H1 (cell line): ENCODE results near the gene OBSCN. TPM values are rescaled to one million over a fixed set of nuclear protein-coding genes. Genes with fewer than 3 reads are reported as not detected.

Experiments used
- CTCF ChIA-PET: fragments of 300-600 bp; sonication (Branson Sonifier 250); formaldehyde crosslinking; loops from one replicate; lab custom pipeline; 2021; ENCODE audit not compliant: partially characterized antibody; lab: Charles Lee
- POLR2A ChIA-PET: fragments of 300-600 bp; sonication (Branson Sonifier 250); formaldehyde crosslinking; loops from one replicate; lab custom pipeline; 2021; ENCODE audit warnings: inconsistent platforms; ENCODE audit not compliant: partially characterized antibody; lab: Charles Lee
- DNase-seq, 2 experiments: peaks; one replicate each; pipeline versions ENCODE4 v3.0.0 to v3.0.0-alpha.2; 2010 to 2022; ENCODE audit warnings: low spot score in 2 of 2, low read depth in 1 of 2, mixed read lengths in 1 of 2
- FAIRE-seq: peaks from 2 replicates; lab custom pipeline; 2011; peaks lifted over from hg19 to GRCh38; lab: Jason Lieb, UNC
- H2AFZ ChIP-seq: 2 replicates; pipeline ENCODE4 v1.8.1; 2012; ENCODE audit warnings: low read length, inconsistent platforms
- H2AK5ac ChIP-seq: 2 replicates; pipeline ENCODE4 v1.6.1; 2013; ENCODE audit warnings: low read depth, low read length
- H2BK120ac ChIP-seq: replicated peaks from 2 replicates; pipeline ENCODE3; 2013; ENCODE audit warnings: low read depth, low read length, inconsistent platforms
- H2BK12ac ChIP-seq: 2 replicates; pipeline ENCODE4 v1.6.1; 2013; ENCODE audit warnings: low read depth, low read length
- H2BK15ac ChIP-seq: 2 replicates; pipeline ENCODE4 v1.6.1; 2013; ENCODE audit warnings: low read length
- H2BK20ac ChIP-seq: 2 replicates; pipeline ENCODE4 v1.6.1; 2013; ENCODE audit warnings: low read length
- H2BK5ac ChIP-seq: 2 replicates; pipeline ENCODE4 v1.6.1; 2013; ENCODE audit warnings: low read depth, low read length
- H3K14ac ChIP-seq: 2 replicates; pipeline ENCODE4 v1.6.1; 2013; ENCODE audit warnings: inconsistent platforms; ENCODE audit not compliant: insufficient read length
- H3K18ac ChIP-seq: 2 replicates; pipeline ENCODE4 v1.6.1; 2013; ENCODE audit warnings: low read length; ENCODE audit errors: extremely low read depth
- H3K23ac ChIP-seq: 2 replicates; pipeline ENCODE4 v1.6.1; 2013; ENCODE audit warnings: inconsistent platforms; ENCODE audit not compliant: insufficient read length
- H3K23me2 ChIP-seq: 2 replicates; pipeline ENCODE4 v1.6.1; 2013; ENCODE audit warnings: low read depth, low read length
- H3K27ac ChIP-seq: 2 replicates; pipeline ENCODE4 v1.6.1; 2011; ENCODE audit warnings: low read depth, low read length, inconsistent platforms
- H3K27me3 ChIP-seq, 4 experiments: replicated peaks in 1 of 4; 1 replicate in 1 of 4; 2 replicates in 3 of 4; pipeline versions ENCODE4 v1.6.1 to v1.8.1; 2011 to 2013; ENCODE audit warnings: low read length in 3 of 4, mild to moderate bottlenecking in 3 of 4, inconsistent platforms in 2 of 4, mixed read lengths in 2 of 4, moderate library complexity in 1 of 4; ENCODE audit not compliant: control insufficient read depth in 3 of 4, insufficient read depth in 3 of 4; ENCODE audit errors: extremely low read depth in 1 of 4
- H3K36me3 ChIP-seq, 4 experiments: 2 replicates each; pipeline versions ENCODE4 v1.6.1 to v1.8.1; 2011 to 2013; ENCODE audit warnings: mild to moderate bottlenecking in 4 of 4, low read length in 3 of 4, moderate library complexity in 2 of 4, control low read depth in 1 of 4, inconsistent platforms in 1 of 4; ENCODE audit not compliant: insufficient read depth in 4 of 4, control insufficient read depth in 2 of 4
- H3K4ac ChIP-seq: replicated peaks from 2 replicates; pipeline ENCODE3; 2013; ENCODE audit warnings: low read length, low read depth, mixed read lengths, inconsistent platforms; ENCODE audit not compliant: insufficient read length
- H3K4me1 ChIP-seq, 4 experiments: replicated peaks in 1 of 4; 1 replicate in 1 of 4; 2 replicates in 3 of 4; pipeline versions ENCODE4 v1.6.1 to v1.8.1; 2011 to 2013; ENCODE audit warnings: low read length in 3 of 4, inconsistent platforms in 2 of 4, mixed read lengths in 1 of 4; ENCODE audit not compliant: insufficient read depth in 4 of 4, control insufficient read depth in 3 of 4
- H3K4me2 ChIP-seq, 2 experiments: 2 replicates each; pipeline versions ENCODE4 v1.6.1 to v1.8.1; 2011 to 2013; ENCODE audit warnings: low read depth in 2 of 2, low read length in 2 of 2, control low read depth in 1 of 2, inconsistent platforms in 1 of 2, mild to moderate bottlenecking in 1 of 2; ENCODE audit not compliant: insufficient read depth in 1 of 2
- H3K4me3 ChIP-seq, 4 experiments: fragments of 200-600, 300-600 bp in 1 of 4; sonication (generic), shearing (Covaris generic), sonication (Bioruptor Twin) in 1 of 4; 2 replicates each; pipeline versions ENCODE4 v1.5.1 to v1.8.1; 2011 to 2016; ENCODE audit warnings: low read length in 4 of 4, low read depth in 3 of 4, control low read depth in 2 of 4, inconsistent platforms in 2 of 4, mild to moderate bottlenecking in 2 of 4, mixed read lengths in 1 of 4, moderate library complexity in 1 of 4; ENCODE audit not compliant: insufficient read depth in 2 of 4; ENCODE audit errors: extremely low read depth in 1 of 4
- H3K56ac ChIP-seq: replicated peaks from 2 replicates; pipeline ENCODE3; 2013; ENCODE audit warnings: low read depth, mild to moderate bottlenecking, mixed read lengths, low read length, inconsistent platforms; ENCODE audit not compliant: insufficient read length
- H3K79me1 ChIP-seq: 2 replicates; pipeline ENCODE4 v1.6.1; 2013; ENCODE audit warnings: low read depth, low read length, control low read depth
- H3K79me2 ChIP-seq, 2 experiments: 2 replicates each; pipeline versions ENCODE4 v1.6.1 to v1.8.1; 2012 to 2013; ENCODE audit warnings: low read length in 2 of 2, mild to moderate bottlenecking in 2 of 2, inconsistent platforms in 1 of 2; ENCODE audit not compliant: insufficient read depth in 2 of 2, control insufficient read depth in 1 of 2
- H3K9ac ChIP-seq, 4 experiments: replicated peaks in 1 of 4; 1 replicate in 1 of 4; 2 replicates in 3 of 4; pipeline versions ENCODE4 v1.6.1 to v1.8.1; 2011 to 2013; ENCODE audit warnings: low read depth in 3 of 4, low read length in 3 of 4, control low read depth in 2 of 4, mild to moderate bottlenecking in 2 of 4, moderate library complexity in 2 of 4, inconsistent platforms in 1 of 4; ENCODE audit errors: extremely low read depth in 1 of 4
- H3K9me3 ChIP-seq, 2 experiments: 2 replicates each; pipeline versions ENCODE4 v1.6.1 to v1.8.1; 2012 to 2013; ENCODE audit warnings: mild to moderate bottlenecking in 2 of 2, moderate library complexity in 2 of 2, control low read depth in 1 of 2, inconsistent platforms in 1 of 2, low read depth in 1 of 2, low read length in 1 of 2, mixed read lengths in 1 of 2; ENCODE audit not compliant: insufficient read depth in 2 of 2
- H4K20me1 ChIP-seq, 2 experiments: replicated peaks in 1 of 2; 2 replicates each; pipeline versions ENCODE3 to v1.8.1; 2011 to 2013; ENCODE audit warnings: inconsistent platforms in 2 of 2, low read length in 2 of 2, mild to moderate bottlenecking in 1 of 2; ENCODE audit not compliant: insufficient read depth in 2 of 2, control insufficient read depth in 1 of 2
- H4K5ac ChIP-seq: 2 replicates; pipeline ENCODE4 v1.6.1; 2013; ENCODE audit warnings: low read length, low read depth, mixed read lengths, inconsistent platforms; ENCODE audit not compliant: insufficient read length
- H4K8ac ChIP-seq: 2 replicates; pipeline ENCODE4 v1.8.0; 2013; ENCODE audit warnings: mild to moderate bottlenecking, moderate library complexity, low read length, inconsistent platforms; ENCODE audit not compliant: insufficient read depth; ENCODE audit errors: extremely low read depth
- H4K91ac ChIP-seq: replicated peaks from 2 replicates; pipeline ENCODE3; 2013; ENCODE audit warnings: low read length, mixed read lengths, inconsistent platforms; ENCODE audit not compliant: insufficient read length
- CHD2 ChIP-seq: IDR thresholded peaks from 2 replicates; pipeline ENCODE4 v1.6.1; 2012; ENCODE audit warnings: low read length, improper control_type of control experiment
- CTBP2 ChIP-seq: IDR thresholded peaks from 2 replicates; pipeline ENCODE4 v1.7.0; 2011; ENCODE audit warnings: borderline replicate concordance, mild to moderate bottlenecking, moderate library complexity, mixed read lengths, low read length; ENCODE audit not compliant: insufficient read depth, insufficient read length
- HDAC6 ChIP-seq: IDR thresholded peaks from one replicate; pipeline ENCODE4 v1.7.1; 2012; ENCODE audit warnings: low read depth, mild to moderate bottlenecking, inconsistent platforms, low read length, moderate library complexity
- JUN ChIP-seq: IDR thresholded peaks from 2 replicates; pipeline ENCODE4 v1.6.1; 2011; ENCODE audit warnings: low read depth, mild to moderate bottlenecking, improper control_type of control experiment, low read length
- MAFK ChIP-seq: IDR thresholded peaks from 2 replicates; pipeline ENCODE4 v1.6.1; 2012; ENCODE audit warnings: low read depth, mild to moderate bottlenecking, improper control_type of control experiment, low read length
- PHF8 ChIP-seq: fragments of 200-600 bp; sonication (generic); conservative IDR thresholded peaks from 2 replicates; pipeline ENCODE4 v1.7.1; 2012; ENCODE audit warnings: low read depth, mild to moderate bottlenecking, inconsistent platforms, low read length, moderate library complexity
- RFX5 ChIP-seq: IDR thresholded peaks from 2 replicates; pipeline ENCODE4 v1.6.1; 2011; ENCODE audit warnings: low read depth, low read length, improper control_type of control experiment, borderline replicate concordance
- RNF2 ChIP-seq: fragments of 200-900, 300-1000 bp; sonication (generic); IDR thresholded peaks from 2 replicates; pipeline ENCODE4 v1.7.1; 2016; ENCODE audit warnings: borderline replicate concordance, low read depth, mild to moderate bottlenecking, antibody characterized with exemption, low read length; ENCODE audit not compliant: poor library complexity, severe bottlenecking; ENCODE audit errors: missing control alignments
- SIX5 ChIP-seq: IDR thresholded peaks from 2 replicates; pipeline ENCODE4 v1.6.1; 2011; ENCODE audit warnings: mild to moderate bottlenecking, low read depth, low read length
- SRF ChIP-seq: IDR thresholded peaks from 2 replicates; pipeline ENCODE4 v1.6.1; 2011; ENCODE audit warnings: mild to moderate bottlenecking, low read depth, low read length, moderate library complexity
- TCF12 ChIP-seq: IDR thresholded peaks from 2 replicates; pipeline ENCODE4 v1.6.1; 2011; ENCODE audit warnings: low read depth, mild to moderate bottlenecking, low read length
- WGBS, 2 experiments: shearing (Covaris generic) in 1 of 2; methylation state at CpG; one replicate each; pipeline versions ENCODE4 v1.1.6 to v1.1.7; 2013 to 2015; ENCODE audit warnings: low lambda C conversion rate in 2 of 2, mixed read lengths in 2 of 2, inconsistent platforms in 1 of 2, low coverage in 1 of 2, missing lambda C conversion rate in 1 of 2; ENCODE audit not compliant: insufficient replicate concordance in 2 of 2, insufficient coverage in 1 of 2, insufficient read length in 1 of 2; ENCODE audit errors: extremely low coverage in 1 of 2, missing lambda C conversion rate in 1 of 2; 5-methylcytosine and 5-hydroxymethylcytosine counted together
- polyA plus RNA-seq, 7 experiments: library from polyadenylated mRNA; depleted of rRNA in 3 of 7; stranded (reverse) in 5 of 7; unstranded in 2 of 7; fragments of >200 nt in 5 of 7; fragments of 200-250 nt in 2 of 7; gene quantifications; 1 replicate in 5 of 7; 2 replicates in 1 of 7; 4 replicates in 1 of 7; pipeline versions ENCODE4 v1.2.1 to v1.2.3, GENCODE V29; 2011 to 2013; ENCODE audit warnings: missing spikeins in 2 of 7, mixed read lengths in 2 of 7
- total RNA-seq: library from RNA; stranded (reverse); fragmentation: NEBNext Ultra II Directional; extraction: Animal tissue kit (Norgen Biotek cat#: 25700); gene quantifications from 2 replicates; pipeline ENCODE4 v1.2.1, GENCODE V29; 2021
- TF ChIP-seq, protein P1 (sequence below), 3 experiments: IDR thresholded peaks; 1 replicate in 2 of 3; 2 replicates in 1 of 3; pipeline versions ENCODE4 v1.5.1 to v1.6.1; 2011; ENCODE audit warnings: low read length in 3 of 3, mild to moderate bottlenecking in 3 of 3, inconsistent platforms in 2 of 3, low read depth in 1 of 3, moderate library complexity in 1 of 3; ENCODE audit not compliant: insufficient read depth in 1 of 3; ENCODE audit errors: control extremely low read depth in 1 of 3

OBSCN gene
- total and polyA plus RNA-seq, 2 of the 8 experiments (the other 6 are each of a cell fraction or from before 2014, with no cell fraction given) = 7.5 to 28.4 TPM

DNA sequence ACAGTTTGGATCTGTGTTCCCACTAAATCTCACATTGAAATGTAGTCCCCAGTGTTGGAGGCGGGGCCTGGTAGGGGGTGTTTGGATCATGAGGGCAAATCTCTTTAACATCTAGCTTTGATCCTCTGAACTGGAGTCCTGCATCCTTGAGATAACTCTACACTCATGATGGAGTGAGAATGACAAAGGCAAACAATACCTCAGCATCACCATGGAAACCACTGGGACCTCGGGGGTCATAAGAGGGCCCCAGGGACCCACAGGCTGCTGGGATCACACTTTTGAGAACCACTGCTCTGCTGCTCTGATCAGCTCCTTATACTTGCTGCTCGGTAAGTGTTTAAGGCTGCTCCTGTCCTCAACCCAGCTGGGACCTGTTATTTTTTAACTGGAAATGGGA lies 13.4 kb upstream of the OBSCN start:
- Histone ChIP-seq H4K5ac (no peak overlapping the region), H3K4me2 (no peak overlapping the region), H3K27me3 (no peaks in the 10 kb centered on the region), H2AFZ (no peak overlapping the region), H3K36me3 (no peaks in the 10 kb centered on the region), H3K4me1 (no peaks in the 10 kb centered on the region), H2BK5ac (no peak overlapping the region), H2BK15ac (no peak overlapping the region), H2AK5ac (no peak overlapping the region), H3K23ac (no peak overlapping the region), H3K27ac (no peak overlapping the region), H4K20me1 (no peaks in the 10 kb centered on the region), H2BK120ac (no peak overlapping the region), H3K14ac (no peak overlapping the region), H4K8ac (no peak overlapping the region), H3K4ac (no peak overlapping the region), H3K23me2 (no peaks in the 10 kb centered on the region), H3K9ac (no peak overlapping the region; a peak in 1 of 7 replicates), H3K18ac (no peak overlapping the region), H3K79me1 (no peaks in the 10 kb centered on the region), H3K4me3 (no peak overlapping the region), H3K9me3 (peaks cover 15% of the 10 kb centered on the region in 2 experiments), H3K79me2 (no peaks in the 10 kb centered on the region), H2BK20ac (no peak overlapping the region), H4K91ac (no peak overlapping the region), H2BK12ac (no peak overlapping the region), H3K56ac (no peak overlapping the region)
- ChIA-PET CTCF (no interaction called here), POLR2A (no interaction called here)
- 93% methylated on average over 3 of the region's 3 CpGs; no CpG with 5 or more reads in 1 of the 2 experiments for WGBS, 2 experiments
- no peak for FAIRE-seq
- DNase-seq = no peak
- TF ChIP-seq RFX5 (no peak), PHF8 (no peak), SIX5 (no peak), HDAC6 (no peak), JUN (no peak), CTBP2 (no peak), MAFK (no peak), RNF2 (no peak), CHD2 (no peak), SRF (no peak), TCF12 (no peak)
- TF ChIP-seq, protein P1, sequence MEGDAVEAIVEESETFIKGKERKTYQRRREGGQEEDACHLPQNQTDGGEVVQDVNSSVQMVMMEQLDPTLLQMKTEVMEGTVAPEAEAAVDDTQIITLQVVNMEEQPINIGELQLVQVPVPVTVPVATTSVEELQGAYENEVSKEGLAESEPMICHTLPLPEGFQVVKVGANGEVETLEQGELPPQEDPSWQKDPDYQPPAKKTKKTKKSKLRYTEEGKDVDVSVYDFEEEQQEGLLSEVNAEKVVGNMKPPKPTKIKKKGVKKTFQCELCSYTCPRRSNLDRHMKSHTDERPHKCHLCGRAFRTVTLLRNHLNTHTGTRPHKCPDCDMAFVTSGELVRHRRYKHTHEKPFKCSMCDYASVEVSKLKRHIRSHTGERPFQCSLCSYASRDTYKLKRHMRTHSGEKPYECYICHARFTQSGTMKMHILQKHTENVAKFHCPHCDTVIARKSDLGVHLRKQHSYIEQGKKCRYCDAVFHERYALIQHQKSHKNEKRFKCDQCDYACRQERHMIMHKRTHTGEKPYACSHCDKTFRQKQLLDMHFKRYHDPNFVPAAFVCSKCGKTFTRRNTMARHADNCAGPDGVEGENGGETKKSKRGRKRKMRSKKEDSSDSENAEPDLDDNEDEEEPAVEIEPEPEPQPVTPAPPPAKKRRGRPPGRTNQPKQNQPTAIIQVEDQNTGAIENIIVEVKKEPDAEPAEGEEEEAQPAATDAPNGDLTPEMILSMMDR (IDR thresholded peaks at IDR 0.05; ENCODE audit: control extremely low read depth in 1 of 3, insufficient read depth in 1 of 3, low read depth in 1 of 3, low read length in 3 of 3) = no peak
